BLaER1 (cell line): ENCODE measurements around the gene SS18L1.
A peak's percentile ranks its signal among the peaks of the same experiment; 100 is the strongest.
"Not testable (repeated sequence)": the region's sequence is repeated elsewhere in the genome, so short reads cannot be mapped to it uniquely, and the experiment has no call there.

Experiments
- H3K27ac ChIP-seq: shearing (Covaris generic); formaldehyde crosslinking; 2 replicates; pipeline ENCODE4 v1.8.1; 2022
- H3K27me3 ChIP-seq: shearing (Covaris generic); formaldehyde crosslinking; 2 replicates; pipeline ENCODE4 v1.8.1; 2022
- H3K36me3 ChIP-seq: shearing (Covaris generic); formaldehyde crosslinking; 2 replicates; pipeline ENCODE4 v1.8.1; 2022
- H3K4me1 ChIP-seq: shearing (Covaris generic); formaldehyde crosslinking; 2 replicates; pipeline ENCODE4 v1.8.1; 2022
- H3K4me2 ChIP-seq: shearing (Covaris generic); formaldehyde crosslinking; 2 replicates; pipeline ENCODE4 v1.8.1; 2022
- H3K4me3 ChIP-seq: shearing (Covaris generic); formaldehyde crosslinking; 2 replicates; pipeline ENCODE4 v1.8.1; 2022
- H3K9ac ChIP-seq: shearing (Covaris generic); formaldehyde crosslinking; 2 replicates; pipeline ENCODE4 v1.8.1; 2022
- H3K9me3 ChIP-seq: shearing (Covaris generic); formaldehyde crosslinking; 2 replicates; pipeline ENCODE4 v1.8.1; 2022
- H4K20me1 ChIP-seq: shearing (Covaris generic); formaldehyde crosslinking; 2 replicates; pipeline ENCODE4 v1.8.1; 2022
- Cebpa-rat ChIP-seq: shearing (Covaris generic); IDR thresholded peaks from 2 replicates; pipeline ENCODE4 v1.8.1; 2022

The SS18L1 gene

GRCh38 chr20:62111148-62111547 lies 32.4 kb upstream of the SS18L1 start:
- Histone ChIP-seq H3K9ac (no peak overlapping the region), H3K27me3 (no peaks in the 10 kb centered on the region), H3K27ac (no peak overlapping the region), H3K4me3 (no peak overlapping the region), H3K4me1 (no peaks in the 10 kb centered on the region), H3K36me3 (no peaks in the 10 kb centered on the region), H4K20me1 (no peaks in the 10 kb centered on the region), H3K9me3 (peaks cover 97% of the 10 kb centered on the region), H3K4me2 (no peak overlapping the region)
- no peak for TF ChIP-seq Cebpa-rat

- Histone ChIP-seq H3K27ac (no peak overlapping the region), H3K9me3 (peaks cover 86% of the 10 kb centered on the region), H3K9ac (no peak overlapping the region), H3K4me3 (0 out of 2 replicates have a peak overlapping the region, but pooled peaks have one; percentile 14), H3K4me1 (peaks cover 6% of the 10 kb centered on the region), H3K4me2 (no peak overlapping the region), H3K36me3 (no peaks in the 10 kb centered on the region), H3K27me3 (no peaks in the 10 kb centered on the region), H4K20me1 (no peaks in the 10 kb centered on the region)
- no peak for TF ChIP-seq Cebpa-rat
Measured at GRCh38 chr20:62112368-62112767, 31.2 kb upstream of the SS18L1 start.

GRCh38 chr20:62114894-62115293 lies 28.7 kb upstream of the SS18L1 start:
- no peak for TF ChIP-seq Cebpa-rat
- Histone ChIP-seq H3K4me2 (no peak overlapping the region), H3K36me3 (no peaks in the 10 kb centered on the region), H3K27me3 (no peaks in the 10 kb centered on the region), H3K4me3 (no peak overlapping the region), H4K20me1 (no peaks in the 10 kb centered on the region), H3K27ac (no peak overlapping the region), H3K4me1 (peaks cover 32% of the 10 kb centered on the region), H3K9ac (no peak overlapping the region), H3K9me3 (peaks cover 61% of the 10 kb centered on the region)

GRCh38 chr20:62115800-62116407 lies 27.7 kb upstream of the SS18L1 start:
- H3K36me3 ChIP-seq, H4K20me1 ChIP-seq, H3K27me3 ChIP-seq, H3K4me3 ChIP-seq, H3K9ac ChIP-seq, H3K27ac ChIP-seq, H3K4me2 ChIP-seq: not testable (repeated sequence)
- peaks cover 52% of the 10 kb centered on the region for H3K9me3 ChIP-seq
- H3K4me1 ChIP-seq: peaks cover 42% of the 10 kb centered on the region

GRCh38 chr20:62116558-62117361 lies 26.8 kb upstream of the SS18L1 start:
- Histone ChIP-seq H3K27me3 (no peaks in the 10 kb centered on the region), H4K20me1 (no peaks in the 10 kb centered on the region), H3K4me3 (no peak overlapping the region), H3K4me1 (peaks cover 47% of the 10 kb centered on the region), H3K9me3 (peaks cover 44% of the 10 kb centered on the region), H3K36me3 (no peaks in the 10 kb centered on the region), H3K9ac (no peak overlapping the region), H3K4me2 (peak overlapping the region; percentile 61), H3K27ac (no peak overlapping the region)
- no peak for TF ChIP-seq Cebpa-rat

GRCh38 chr20:62117362-62117646 lies 26.3 kb upstream of the SS18L1 start:
- Histone ChIP-seq H3K36me3 (no peaks in the 10 kb centered on the region), H3K4me3 (no peak overlapping the region), H3K9me3 (peaks cover 38% of the 10 kb centered on the region), H3K27me3 (no peaks in the 10 kb centered on the region), H3K9ac (no peak overlapping the region), H3K27ac (peak overlapping the region; percentile 59), H3K4me1 (peaks cover 47% of the 10 kb centered on the region), H4K20me1 (no peaks in the 10 kb centered on the region), H3K4me2 (peak overlapping the region; percentile 61)
- no peak for TF ChIP-seq Cebpa-rat

GRCh38 chr20:62117658-62118057 lies 25.9 kb upstream of the SS18L1 start:
- no peak for TF ChIP-seq Cebpa-rat
- no peaks in the 10 kb centered on the region for H4K20me1 ChIP-seq
- H3K9ac ChIP-seq: peak overlapping the region; percentile 47; the same call in 1 of the 2 replicates
- peaks cover 47% of the 10 kb centered on the region for H3K4me1 ChIP-seq
- peak overlapping the region; percentile 61 for H3K4me2 ChIP-seq
- H3K36me3 ChIP-seq: no peaks in the 10 kb centered on the region
- H3K27ac ChIP-seq: peak overlapping the region; percentile 59
- H3K27me3 ChIP-seq: no peaks in the 10 kb centered on the region
- no peak overlapping the region for H3K4me3 ChIP-seq
- peaks cover 35% of the 10 kb centered on the region for H3K9me3 ChIP-seq

GRCh38 chr20:62118113-62119043 lies 25.2 kb upstream of the SS18L1 start:
- peak overlapping the region; percentile 59 for H3K27ac ChIP-seq
- no peak for TF ChIP-seq Cebpa-rat
- H3K4me3 ChIP-seq: no peak overlapping the region
- no peaks in the 10 kb centered on the region for H3K27me3 ChIP-seq
- peak overlapping the region; percentile 47; the same call in 1 of the 2 replicates for H3K9ac ChIP-seq
- H4K20me1 ChIP-seq: peaks cover 6% of the 10 kb centered on the region
- H3K4me1 ChIP-seq: peaks cover 48% of the 10 kb centered on the region
- H3K9me3 ChIP-seq: peaks cover 27% of the 10 kb centered on the region
- H3K4me2 ChIP-seq: peak overlapping the region; percentile 61
- H3K36me3 ChIP-seq: no peaks in the 10 kb centered on the region

- peaks cover 20% of the 10 kb centered on the region for H3K9me3 ChIP-seq
- H3K9ac ChIP-seq: no peak overlapping the region
- H3K27ac ChIP-seq: peak overlapping the region; percentile 97; the same call in 1 of the 2 replicates
- no peak for TF ChIP-seq Cebpa-rat
- H3K4me2 ChIP-seq: peak overlapping the region; percentile 61; the same call in 1 of the 2 replicates
- H4K20me1 ChIP-seq: peaks cover 13% of the 10 kb centered on the region
- no peaks in the 10 kb centered on the region; the same call in 1 of the 2 replicates for H3K36me3 ChIP-seq
- no peaks in the 10 kb centered on the region for H3K27me3 ChIP-seq
- no peak overlapping the region for H3K4me3 ChIP-seq
- H3K4me1 ChIP-seq: peaks cover 56% of the 10 kb centered on the region
Measured at GRCh38 chr20:62119115-62119514, 24.5 kb upstream of the SS18L1 start.
